HepG2 (cell line): ENCODE measurements around the gene MYH10. TPM values are rescaled to one million over a fixed set of nuclear protein-coding genes. Genes with fewer than 3 reads are reported as not detected.
A peak's percentile ranks its signal among the peaks of the same experiment; 100 is the strongest.

Experiments
- CREM ChIP-seq, 2 experiments: sonication (generic) in 1 of 2; formaldehyde crosslinking in 1 of 2; IDR thresholded peaks; 2 replicates each; pipeline versions ENCODE4 v1.4.0 to v1.6.1; 2016 to 2020; ENCODE audit warnings: antibody characterized with exemption in 1 of 2, mild to moderate bottlenecking in 1 of 2, missing genetic modification reagents in 1 of 2
- GATAD2A ChIP-seq: IDR thresholded peaks from 2 replicates; pipeline ENCODE4 v1.6.1; 2016
- HNF4G ChIP-seq, 2 experiments: sonication (generic) in 1 of 2; formaldehyde crosslinking in 1 of 2; IDR thresholded peaks; 2 replicates each; pipeline versions ENCODE4 v1.4.0 to v1.6.1; 2011 to 2020; ENCODE audit warnings: borderline replicate concordance in 2 of 2, low read depth in 2 of 2, mild to moderate bottlenecking in 2 of 2, low read length in 1 of 2, missing genetic modification reagents in 1 of 2, moderate library complexity in 1 of 2
- KDM2A ChIP-seq: sonication (generic); formaldehyde crosslinking; IDR thresholded peaks from 2 replicates; pipeline ENCODE4 v1.4.0; 2020; ENCODE audit warnings: low read depth, missing genetic modification reagents, borderline replicate concordance
- KLF16 ChIP-seq, 2 experiments: sonication (generic) in 1 of 2; formaldehyde crosslinking in 1 of 2; IDR thresholded peaks; 2 replicates each; pipeline versions ENCODE4 v1.6.1 to v1.8.0; 2016 to 2023; ENCODE audit warnings: missing genetic modification reagents in 2 of 2, missing compliant biosample characterization in 1 of 2
- MLLT10 ChIP-seq: sonication (generic); formaldehyde crosslinking; IDR thresholded peaks from 2 replicates; pipeline ENCODE4 v1.4.0; 2020; ENCODE audit warnings: missing genetic modification reagents
- NFRKB ChIP-seq: fragments of 450-650 bp; IDR thresholded peaks from 2 replicates; pipeline ENCODE4 v1.6.1; 2017
- SRSF4 ChIP-seq: fragments of 200-400 bp; formaldehyde crosslinking; IDR thresholded peaks from one replicate; pipeline ENCODE4 v1.6.1; 2018; ENCODE audit warnings: mild to moderate bottlenecking, low read depth, low read length, moderate library complexity; ENCODE audit not compliant: poor library complexity, severe bottlenecking
- U2AF2 ChIP-seq: fragments of 200-400 bp; formaldehyde crosslinking; IDR thresholded peaks from 2 replicates; pipeline ENCODE4 v1.6.1; 2017; ENCODE audit warnings: low read depth, mild to moderate bottlenecking, low read length
- ZFAT ChIP-seq: sonication (generic); formaldehyde crosslinking; conservative IDR thresholded peaks from 2 replicates; pipeline ENCODE4 v1.8.1; 2023; ENCODE audit warnings: missing genetic modification reagents, inconsistent platforms
- ZNF24 ChIP-seq: fragments of 450-650 bp; IDR thresholded peaks from 2 replicates; pipeline ENCODE4 v1.6.1; 2017; ENCODE audit warnings: antibody characterized with exemption, mild to moderate bottlenecking
- ZNF263 ChIP-seq: sonication (generic); formaldehyde crosslinking; IDR thresholded peaks from 2 replicates; pipeline ENCODE4 v1.4.0; 2020; ENCODE audit warnings: missing genetic modification reagents
- ZSCAN31 ChIP-seq: sonication (generic); formaldehyde crosslinking; IDR thresholded peaks from 2 replicates; pipeline ENCODE4 v1.5.0; 2020; ENCODE audit warnings: low read depth, mild to moderate bottlenecking, missing genetic modification reagents
- polyA plus RNA-seq, 8 experiments: library from polyadenylated mRNA; depleted of rRNA in 3 of 8; stranded (reverse) in 7 of 8; unstranded in 1 of 8; fragments of >200 nt; fragmentation: Illumina TruSeq in 4 of 8; extraction: Trizol in 4 of 8; gene quantifications; 2 replicates each; pipeline versions ENCODE4 v1.2.1 to v1.2.3, GENCODE V29; 2011 to 2016; ENCODE audit warnings: low read depth in 4 of 8, missing spikeins in 1 of 8, mixed read lengths in 1 of 8; ENCODE audit not compliant: insufficient read depth in 1 of 8
- total RNA-seq, 5 experiments: library from RNA; depleted of rRNA; stranded (reverse); fragments of >200 nt; fragmentation: Illumina TruSeq; extraction: Trizol; gene quantifications; 2 replicates each; pipeline ENCODE4 v1.2.3, GENCODE V29; 2016; ENCODE audit warnings: low read depth in 1 of 5
- TF ChIP-seq, protein P1 (sequence below): sonication (generic); formaldehyde crosslinking; IDR thresholded peaks from 2 replicates; pipeline ENCODE4 v1.8.0; 2022; ENCODE audit warnings: missing genetic modification reagents, mild to moderate bottlenecking, inconsistent platforms, borderline replicate concordance
- TF ChIP-seq, protein P2 (sequence below): IDR thresholded peaks from 2 replicates; pipeline ENCODE4 v1.6.1; 2016; ENCODE audit warnings: missing biosample characterization, missing genetic modification reagents, low read depth
- TF ChIP-seq, protein P3 (sequence below): sonication (generic); formaldehyde crosslinking; IDR thresholded peaks from 2 replicates; pipeline ENCODE4; 2020; ENCODE audit warnings: missing genetic modification reagents, mild to moderate bottlenecking, borderline replicate concordance
- TF ChIP-seq, protein P4 (sequence below): sonication (generic); formaldehyde crosslinking; IDR thresholded peaks from 2 replicates; pipeline ENCODE4 v1.4.0; 2020; ENCODE audit warnings: mild to moderate bottlenecking, missing genetic modification reagents, borderline replicate concordance
- TF ChIP-seq, protein P5 (sequence below): IDR thresholded peaks from 2 replicates; pipeline ENCODE4 v1.6.1; 2016; ENCODE audit warnings: low read depth
- TF ChIP-seq, protein P6 (sequence below): sonication (generic); formaldehyde crosslinking; IDR thresholded peaks from 2 replicates; pipeline ENCODE4 v1.4.0; 2020; ENCODE audit warnings: missing genetic modification reagents

MYH10 gene
- total and polyA plus RNA-seq, 2 of the 13 experiments (the other 11 are each of a cell fraction or from before 2014, with no cell fraction given) = 43.4 to 68.6 TPM

DNA sequence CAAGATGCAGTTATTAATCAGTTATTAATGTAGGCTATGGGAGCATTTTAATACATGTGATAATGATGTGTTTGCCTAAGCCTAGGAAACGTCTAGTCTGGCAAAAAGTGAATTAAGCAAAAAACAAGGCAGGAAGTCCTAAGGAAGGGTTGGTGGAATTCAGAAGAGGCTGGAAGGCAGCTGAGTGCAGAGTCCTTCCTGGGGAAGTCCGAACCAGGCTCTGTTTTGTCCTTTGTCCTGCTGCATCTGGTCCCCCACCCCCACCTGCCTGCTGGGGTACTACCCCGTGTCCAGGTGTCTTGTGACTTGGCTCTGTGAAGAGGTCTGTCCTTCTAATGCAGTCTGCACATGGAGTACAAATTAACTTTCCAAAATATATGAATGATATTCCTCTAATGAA lies 1.5 kb upstream of the MYH10 start (continued):
- TF ChIP-seq, protein P1, sequence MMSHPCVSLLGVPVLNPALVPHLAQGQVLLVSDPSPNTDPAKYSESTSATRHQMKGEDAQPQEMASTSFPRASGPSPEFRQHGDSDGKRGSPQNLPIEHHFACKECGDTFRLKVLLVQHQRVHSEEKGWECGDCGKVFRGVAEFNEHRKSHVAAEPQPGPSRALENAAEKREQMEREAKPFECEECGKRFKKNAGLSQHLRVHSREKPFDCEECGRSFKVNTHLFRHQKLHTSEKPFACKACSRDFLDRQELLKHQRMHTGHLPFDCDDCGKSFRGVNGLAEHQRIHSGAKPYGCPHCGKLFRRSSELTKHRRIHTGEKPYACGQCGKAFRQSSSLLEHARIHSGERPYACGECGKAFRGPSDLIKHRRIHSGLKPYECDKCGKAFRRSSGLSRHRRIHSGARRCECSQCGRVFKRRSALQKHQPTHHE (CRISPR knock-in tag) = no peak
- TF ChIP-seq KLF16 (CRISPR knock-in tag; IDR thresholded peaks at IDR 0.05) (no peak), ZNF24 (no peak), MLLT10 (CRISPR knock-in tag) (no peak), ZNF263 (CRISPR knock-in tag) (no peak), ZFAT (CRISPR knock-in tag) (no peak), NFRKB (no peak), HNF4G (IDR thresholded peaks at IDR 0.05; ENCODE audit: borderline replicate concordance, low read depth, low read length) (peak; percentile 78), HNF4G (CRISPR knock-in tag; IDR thresholded peaks at IDR 0.05; ENCODE audit: borderline replicate concordance, low read depth) (no peak), U2AF2 (no peak), SRSF4 (no peak), GATAD2A (peak; percentile 30; the same call in 1 of the 2 replicates), KDM2A (CRISPR knock-in tag) (no peak), ZSCAN31 (CRISPR knock-in tag) (no peak), CREM (IDR thresholded peaks at IDR 0.05) (peak; percentile 19; the same call in 1 of the 2 replicates), CREM (CRISPR knock-in tag; IDR thresholded peaks at IDR 0.05) (no peak)
- TF ChIP-seq, protein P2, sequence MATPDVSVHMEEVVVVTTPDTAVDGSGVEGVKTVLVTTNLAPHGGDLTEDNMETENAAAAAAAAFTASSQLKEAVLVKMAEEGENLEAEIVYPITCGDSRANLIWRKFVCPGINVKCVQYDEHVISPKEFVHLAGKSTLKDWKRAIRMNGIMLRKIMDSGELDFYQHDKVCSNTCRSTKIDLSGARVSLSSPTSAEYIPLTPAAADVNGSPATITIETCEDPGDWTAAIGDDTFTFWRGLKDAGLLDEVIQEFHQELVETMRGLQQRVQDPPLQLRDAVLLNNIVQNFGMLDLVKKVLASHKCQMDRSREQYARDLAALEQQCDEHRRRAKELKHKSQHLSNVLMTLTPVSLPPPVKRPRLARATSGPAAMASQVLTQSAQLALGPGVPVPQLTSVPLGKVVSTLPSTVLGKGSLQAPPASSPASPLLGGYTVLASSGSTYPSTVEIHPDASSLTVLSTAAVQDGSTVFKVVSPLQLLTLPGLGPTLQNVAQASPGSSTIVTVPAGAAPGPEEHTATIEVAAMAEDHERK (CRISPR knock-in tag) = no peak
- TF ChIP-seq, protein P3, sequence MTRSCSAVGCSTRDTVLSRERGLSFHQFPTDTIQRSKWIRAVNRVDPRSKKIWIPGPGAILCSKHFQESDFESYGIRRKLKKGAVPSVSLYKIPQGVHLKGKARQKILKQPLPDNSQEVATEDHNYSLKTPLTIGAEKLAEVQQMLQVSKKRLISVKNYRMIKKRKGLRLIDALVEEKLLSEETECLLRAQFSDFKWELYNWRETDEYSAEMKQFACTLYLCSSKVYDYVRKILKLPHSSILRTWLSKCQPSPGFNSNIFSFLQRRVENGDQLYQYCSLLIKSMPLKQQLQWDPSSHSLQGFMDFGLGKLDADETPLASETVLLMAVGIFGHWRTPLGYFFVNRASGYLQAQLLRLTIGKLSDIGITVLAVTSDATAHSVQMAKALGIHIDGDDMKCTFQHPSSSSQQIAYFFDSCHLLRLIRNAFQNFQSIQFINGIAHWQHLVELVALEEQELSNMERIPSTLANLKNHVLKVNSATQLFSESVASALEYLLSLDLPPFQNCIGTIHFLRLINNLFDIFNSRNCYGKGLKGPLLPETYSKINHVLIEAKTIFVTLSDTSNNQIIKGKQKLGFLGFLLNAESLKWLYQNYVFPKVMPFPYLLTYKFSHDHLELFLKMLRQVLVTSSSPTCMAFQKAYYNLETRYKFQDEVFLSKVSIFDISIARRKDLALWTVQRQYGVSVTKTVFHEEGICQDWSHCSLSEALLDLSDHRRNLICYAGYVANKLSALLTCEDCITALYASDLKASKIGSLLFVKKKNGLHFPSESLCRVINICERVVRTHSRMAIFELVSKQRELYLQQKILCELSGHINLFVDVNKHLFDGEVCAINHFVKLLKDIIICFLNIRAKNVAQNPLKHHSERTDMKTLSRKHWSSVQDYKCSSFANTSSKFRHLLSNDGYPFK (CRISPR knock-in tag) = no peak
- TF ChIP-seq, protein P4, sequence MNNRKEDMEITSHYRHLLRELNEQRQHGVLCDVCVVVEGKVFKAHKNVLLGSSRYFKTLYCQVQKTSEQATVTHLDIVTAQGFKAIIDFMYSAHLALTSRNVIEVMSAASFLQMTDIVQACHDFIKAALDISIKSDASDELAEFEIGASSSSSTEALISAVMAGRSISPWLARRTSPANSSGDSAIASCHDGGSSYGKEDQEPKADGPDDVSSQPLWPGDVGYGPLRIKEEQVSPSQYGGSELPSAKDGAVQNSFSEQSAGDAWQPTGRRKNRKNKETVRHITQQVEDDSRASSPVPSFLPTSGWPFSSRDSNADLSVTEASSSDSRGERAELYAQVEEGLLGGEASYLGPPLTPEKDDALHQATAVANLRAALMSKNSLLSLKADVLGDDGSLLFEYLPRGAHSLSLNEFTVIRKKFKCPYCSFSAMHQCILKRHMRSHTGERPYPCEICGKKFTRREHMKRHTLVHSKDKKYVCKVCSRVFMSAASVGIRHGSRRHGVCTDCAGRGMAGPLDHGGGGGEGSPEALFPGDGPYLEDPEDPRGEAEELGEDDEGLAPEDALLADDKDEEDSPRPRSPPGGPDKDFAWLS (CRISPR knock-in tag) = no peak
- TF ChIP-seq, protein P5, sequence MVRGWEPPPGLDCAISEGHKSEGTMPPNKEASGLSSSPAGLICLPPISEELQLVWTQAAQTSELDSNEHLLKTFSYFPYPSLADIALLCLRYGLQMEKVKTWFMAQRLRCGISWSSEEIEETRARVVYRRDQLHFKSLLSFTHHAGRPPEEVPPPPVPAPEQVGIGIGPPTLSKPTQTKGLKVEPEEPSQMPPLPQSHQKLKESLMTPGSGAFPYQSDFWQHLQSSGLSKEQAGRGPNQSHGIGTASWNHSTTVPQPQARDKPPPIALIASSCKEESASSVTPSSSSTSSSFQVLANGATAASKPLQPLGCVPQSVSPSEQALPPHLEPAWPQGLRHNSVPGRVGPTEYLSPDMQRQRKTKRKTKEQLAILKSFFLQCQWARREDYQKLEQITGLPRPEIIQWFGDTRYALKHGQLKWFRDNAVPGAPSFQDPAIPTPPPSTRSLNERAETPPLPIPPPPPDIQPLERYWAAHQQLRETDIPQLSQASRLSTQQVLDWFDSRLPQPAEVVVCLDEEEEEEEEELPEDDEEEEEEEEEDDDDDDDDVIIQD (CRISPR knock-in tag) = no peak
- TF ChIP-seq, protein P6, sequence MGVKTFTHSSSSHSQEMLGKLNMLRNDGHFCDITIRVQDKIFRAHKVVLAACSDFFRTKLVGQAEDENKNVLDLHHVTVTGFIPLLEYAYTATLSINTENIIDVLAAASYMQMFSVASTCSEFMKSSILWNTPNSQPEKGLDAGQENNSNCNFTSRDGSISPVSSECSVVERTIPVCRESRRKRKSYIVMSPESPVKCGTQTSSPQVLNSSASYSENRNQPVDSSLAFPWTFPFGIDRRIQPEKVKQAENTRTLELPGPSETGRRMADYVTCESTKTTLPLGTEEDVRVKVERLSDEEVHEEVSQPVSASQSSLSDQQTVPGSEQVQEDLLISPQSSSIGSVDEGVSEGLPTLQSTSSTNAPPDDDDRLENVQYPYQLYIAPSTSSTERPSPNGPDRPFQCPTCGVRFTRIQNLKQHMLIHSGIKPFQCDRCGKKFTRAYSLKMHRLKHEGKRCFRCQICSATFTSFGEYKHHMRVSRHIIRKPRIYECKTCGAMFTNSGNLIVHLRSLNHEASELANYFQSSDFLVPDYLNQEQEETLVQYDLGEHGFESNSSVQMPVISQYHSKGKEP (CRISPR knock-in tag) = no peak
